ENCODE results near the gene ZNF23.

The ZNF23 gene

GRCh38 chr16:71493213-71493612 is 31.2 kb upstream of the ZNF23 start:
- H3K27ac ChIP-seq: no peak overlapping the region
- TF ChIP-seq, protein P1, sequence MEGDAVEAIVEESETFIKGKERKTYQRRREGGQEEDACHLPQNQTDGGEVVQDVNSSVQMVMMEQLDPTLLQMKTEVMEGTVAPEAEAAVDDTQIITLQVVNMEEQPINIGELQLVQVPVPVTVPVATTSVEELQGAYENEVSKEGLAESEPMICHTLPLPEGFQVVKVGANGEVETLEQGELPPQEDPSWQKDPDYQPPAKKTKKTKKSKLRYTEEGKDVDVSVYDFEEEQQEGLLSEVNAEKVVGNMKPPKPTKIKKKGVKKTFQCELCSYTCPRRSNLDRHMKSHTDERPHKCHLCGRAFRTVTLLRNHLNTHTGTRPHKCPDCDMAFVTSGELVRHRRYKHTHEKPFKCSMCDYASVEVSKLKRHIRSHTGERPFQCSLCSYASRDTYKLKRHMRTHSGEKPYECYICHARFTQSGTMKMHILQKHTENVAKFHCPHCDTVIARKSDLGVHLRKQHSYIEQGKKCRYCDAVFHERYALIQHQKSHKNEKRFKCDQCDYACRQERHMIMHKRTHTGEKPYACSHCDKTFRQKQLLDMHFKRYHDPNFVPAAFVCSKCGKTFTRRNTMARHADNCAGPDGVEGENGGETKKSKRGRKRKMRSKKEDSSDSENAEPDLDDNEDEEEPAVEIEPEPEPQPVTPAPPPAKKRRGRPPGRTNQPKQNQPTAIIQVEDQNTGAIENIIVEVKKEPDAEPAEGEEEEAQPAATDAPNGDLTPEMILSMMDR (conservative IDR thresholded peaks at IDR 0.05): no peak

DNA sequence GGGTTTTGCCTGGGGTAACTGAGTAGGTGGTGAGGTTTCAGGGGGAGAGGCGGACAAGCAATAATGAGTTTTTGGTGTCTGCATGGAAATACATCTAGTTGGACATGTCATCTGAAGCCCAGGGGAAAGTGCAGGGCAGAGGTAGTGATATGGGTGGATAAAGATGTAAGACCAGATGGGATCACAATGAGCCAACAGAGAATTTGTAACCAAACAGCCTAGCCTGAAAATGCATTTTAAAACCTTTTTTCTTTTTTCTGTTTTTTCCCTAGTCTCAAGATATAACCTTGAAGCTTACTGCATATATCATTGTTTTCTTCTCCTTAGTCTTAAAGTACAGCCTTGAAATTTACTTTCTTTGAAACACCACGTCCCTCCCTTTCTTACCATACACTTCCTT is 30.7 kb upstream of the ZNF23 start:
- TF ChIP-seq, protein P1 (conservative IDR thresholded peaks at IDR 0.05): no peak
- no peak overlapping the region for H3K27ac ChIP-seq

GRCh38 chr16:71491054-71491453 is 29.0 kb upstream of the ZNF23 start:
- TF ChIP-seq, protein P1 (conservative IDR thresholded peaks at IDR 0.05): no peak
- H3K27ac ChIP-seq: no peak overlapping the region

DNA sequence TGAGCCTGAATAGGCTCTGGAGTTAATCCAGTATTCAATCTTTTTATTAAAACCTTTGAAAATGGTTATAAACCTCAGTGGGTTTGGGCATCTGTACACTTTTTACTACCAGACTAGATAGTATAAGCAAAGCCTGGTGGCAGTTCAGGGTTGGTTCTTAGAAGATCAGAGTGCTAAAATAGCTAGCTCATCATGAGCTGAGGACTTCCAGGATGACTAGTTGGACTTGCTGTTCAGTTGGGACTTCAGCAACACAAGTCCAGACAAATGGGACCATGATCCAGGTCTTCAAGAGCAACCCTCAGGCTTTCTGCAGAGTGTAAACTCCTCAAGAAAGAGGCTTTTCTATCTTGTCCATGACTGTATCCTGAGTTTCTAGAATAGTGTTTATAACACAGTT is 28.3 kb upstream of the ZNF23 start:
- TF ChIP-seq, protein P1 (conservative IDR thresholded peaks at IDR 0.05): no peak

DNA sequence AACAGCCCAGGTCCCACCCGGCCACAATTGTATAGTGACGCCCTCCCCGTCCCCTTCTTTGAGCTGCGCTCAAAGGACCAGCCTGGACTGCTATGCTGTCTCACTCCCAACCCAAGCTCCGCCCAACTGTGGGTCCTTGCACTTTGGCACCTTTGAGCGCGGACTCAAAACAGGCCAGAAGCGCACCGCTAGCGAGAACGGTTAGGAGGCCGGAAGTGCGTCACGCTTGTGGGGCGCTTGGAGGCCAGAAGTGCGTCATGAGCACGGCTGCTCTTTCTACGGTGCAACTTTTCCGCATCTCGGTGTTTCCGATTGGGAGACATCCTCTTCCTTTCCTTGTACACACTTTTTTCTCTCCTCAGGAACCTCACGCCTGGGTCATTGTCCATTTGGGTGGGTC is 27.1 kb upstream of the ZNF23 start, which contains the start of gene ZNF19:
Gene ZNF19 (minus strand): TSS at position 203 of the 400 bp plus-strand sequence. CDS start 7,210 bp downstream, outside the sequence.
- H3K27ac ChIP-seq: no peak within 1 kb of the TSS
- TF ChIP-seq, protein P1 (conservative IDR thresholded peaks at IDR 0.05): no peak

More for the DNA sequence above, 28.3 kb upstream of the ZNF23 start:
- H3K27ac ChIP-seq: no peak overlapping the region

DNA sequence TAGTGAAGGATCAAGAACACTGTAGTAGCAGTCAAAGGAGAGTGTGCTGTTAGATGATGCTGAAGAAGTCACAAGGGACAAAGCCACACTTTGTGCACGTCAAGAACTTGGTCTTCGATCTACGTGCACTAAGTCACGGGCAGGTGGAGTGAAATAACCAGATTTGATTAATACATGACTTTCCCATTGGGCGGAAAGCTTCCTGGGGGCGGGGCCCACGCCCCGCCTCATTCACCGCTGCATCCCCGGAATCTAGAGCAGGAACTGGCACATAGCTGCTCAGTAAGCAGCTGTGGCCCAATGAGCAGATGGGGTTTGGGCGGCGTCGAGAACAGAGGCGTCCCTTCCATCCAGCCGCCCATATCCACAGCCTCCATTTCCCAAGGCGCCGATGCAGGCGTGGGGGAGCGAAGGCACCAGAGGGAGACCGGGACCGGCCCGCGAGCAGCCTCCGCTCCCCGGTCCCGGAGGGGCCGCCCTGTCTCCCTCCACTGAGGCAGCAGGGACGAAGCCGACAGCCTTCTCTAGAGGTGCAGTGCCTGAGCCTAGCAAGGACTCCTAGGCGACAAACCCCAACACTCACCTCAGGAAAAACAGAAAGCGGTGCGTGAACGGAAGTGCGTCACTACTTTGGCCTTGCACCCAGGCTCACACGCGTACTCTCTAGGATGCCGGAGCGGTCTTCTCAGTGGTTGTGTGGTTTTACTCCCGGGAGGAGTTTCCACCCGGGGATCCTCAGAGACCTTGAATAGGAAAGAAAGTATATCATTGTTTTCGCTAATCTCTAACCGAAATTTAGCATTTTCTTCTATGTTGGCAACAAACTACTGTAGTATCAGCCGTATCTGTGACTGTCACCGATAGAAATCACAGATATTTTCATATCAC is 22.2 kb upstream of the ZNF23 start:
- TF ChIP-seq, protein P1 (conservative IDR thresholded peaks at IDR 0.05): no peak
- peak overlapping the region; percentile 78 for H3K27ac ChIP-seq

- TF ChIP-seq, protein P1 (conservative IDR thresholded peaks at IDR 0.05): no peak
- H3K27ac ChIP-seq: no peak overlapping the region
Measured at GRCh38 chr16:71482569-71482968, 20.5 kb upstream of the ZNF23 start.
